Activated CD4-positive, CD25-positive, alpha-beta regulatory T cell treated with anti-CD3 and anti-CD28 coated beads, Interleukin-2, amount 50 U/mL, for 16 hours (primary cell): ENCODE data around the gene PCYT2.
"Not testable (repeated sequence)": the region's sequence is repeated elsewhere in the genome, so short reads cannot be mapped to it uniquely, and the experiment has no call there.

ENCODE experiments used
- DNase-seq: peaks from one replicate; pipeline ENCODE4 v3.0.0-alpha.2; 2020; ENCODE audit warnings: low read depth, low spot score

The PCYT2 gene

GRCh38 chr17:81927653-81928543, 16.7 kb upstream of the PCYT2 start, which contains the start of gene MAFG:
Gene MAFG, minus strand, starts transcription at chr17:81927735. Its CDS starts 4,550 bp downstream, at chr17:81923185.
- DNase-seq = peak; percentile 77

DNA sequence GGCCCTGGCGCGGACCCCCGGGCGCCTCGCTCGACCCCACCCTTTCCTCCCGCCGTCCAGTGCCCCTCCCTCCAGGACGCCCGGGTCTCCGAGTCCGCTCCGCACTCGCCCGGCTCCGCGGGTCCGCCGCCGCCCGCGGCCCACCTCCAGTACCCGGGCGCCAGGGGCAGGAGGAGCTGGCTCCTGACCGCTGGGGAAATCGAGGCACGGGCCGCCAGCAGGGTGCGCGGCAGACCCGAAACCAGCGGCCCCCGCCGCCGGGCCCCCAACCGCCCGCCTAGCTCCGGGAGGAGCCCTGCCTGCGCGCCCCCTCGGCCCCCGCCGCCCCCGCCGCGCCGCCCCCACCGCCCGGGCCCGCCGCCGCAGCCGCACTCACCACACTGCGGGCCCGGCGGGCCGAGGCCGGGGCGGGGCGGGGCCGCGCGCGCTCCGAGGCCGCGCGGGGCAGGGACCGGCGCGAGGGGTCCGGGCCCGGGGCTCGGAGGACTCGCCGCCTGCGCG, 16.0 kb upstream of the PCYT2 start:
- no peak for DNase-seq

- peak; percentile 34 for DNase-seq
Observed at GRCh38 chr17:81926451-81927151, 15.4 kb upstream of the PCYT2 start.

GRCh38 chr17:81925860-81926450, 14.8 kb upstream of the PCYT2 start:
- DNase-seq = no peak

DNA sequence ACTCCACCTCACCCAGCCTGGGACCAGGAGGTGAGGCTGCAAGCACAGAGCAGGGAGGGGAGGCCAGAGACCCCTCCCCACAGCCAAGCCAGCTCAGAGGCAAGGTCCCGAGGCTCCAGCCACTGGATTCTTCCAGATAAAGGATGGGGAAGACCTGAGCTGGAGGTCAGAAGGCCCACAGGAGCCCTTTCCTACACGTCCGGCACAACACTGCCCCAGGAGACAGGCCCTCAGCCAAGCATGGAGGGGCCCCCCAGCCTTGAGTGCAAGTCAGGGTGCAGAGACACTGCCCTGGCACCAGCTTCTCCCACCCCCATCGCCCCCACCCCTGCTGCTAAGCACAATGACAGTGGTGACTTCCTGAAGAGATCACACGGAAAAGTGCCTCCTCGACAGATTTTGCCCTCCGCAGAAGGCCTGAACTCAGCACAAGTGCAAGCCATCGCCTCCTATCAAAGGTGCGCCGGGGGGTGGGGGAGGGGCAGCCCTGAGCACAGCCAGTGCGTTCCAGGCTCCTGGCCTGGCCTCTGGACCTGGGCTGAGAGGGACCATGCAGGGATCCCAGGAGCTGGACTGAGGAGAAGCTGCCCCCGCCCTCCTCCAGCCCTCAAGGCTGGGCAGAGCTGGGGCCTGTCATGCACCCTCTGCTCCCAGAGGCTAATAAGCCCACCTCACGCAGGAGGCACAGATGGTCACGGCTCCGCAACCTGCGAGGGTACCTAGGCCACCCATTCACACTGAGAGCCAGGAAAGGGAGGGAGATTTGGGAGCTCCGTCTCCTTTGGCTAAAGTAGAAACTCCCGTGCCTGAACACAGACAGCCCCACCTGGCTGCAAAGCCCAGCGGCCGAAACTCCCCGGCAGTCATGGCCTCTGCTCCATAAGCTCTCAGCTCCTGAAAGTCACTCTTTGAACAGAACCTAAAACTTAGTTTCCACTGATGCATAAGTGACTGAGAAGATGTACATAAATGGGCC, 13.6 kb upstream of the PCYT2 start:
- DNase-seq = no peak

GRCh38 chr17:81923302-81924260, 12.4 kb upstream of the PCYT2 start:
- no peak for DNase-seq

GRCh38 chr17:81922566-81923301, 11.5 kb upstream of the PCYT2 start:
- no peak for DNase-seq

GRCh38 chr17:81921996-81922565, 10.9 kb upstream of the PCYT2 start:
- DNase-seq = no peak

GRCh38 chr17:81921537-81921862, 10.3 kb upstream of the PCYT2 start:
- DNase-seq = no peak

DNA sequence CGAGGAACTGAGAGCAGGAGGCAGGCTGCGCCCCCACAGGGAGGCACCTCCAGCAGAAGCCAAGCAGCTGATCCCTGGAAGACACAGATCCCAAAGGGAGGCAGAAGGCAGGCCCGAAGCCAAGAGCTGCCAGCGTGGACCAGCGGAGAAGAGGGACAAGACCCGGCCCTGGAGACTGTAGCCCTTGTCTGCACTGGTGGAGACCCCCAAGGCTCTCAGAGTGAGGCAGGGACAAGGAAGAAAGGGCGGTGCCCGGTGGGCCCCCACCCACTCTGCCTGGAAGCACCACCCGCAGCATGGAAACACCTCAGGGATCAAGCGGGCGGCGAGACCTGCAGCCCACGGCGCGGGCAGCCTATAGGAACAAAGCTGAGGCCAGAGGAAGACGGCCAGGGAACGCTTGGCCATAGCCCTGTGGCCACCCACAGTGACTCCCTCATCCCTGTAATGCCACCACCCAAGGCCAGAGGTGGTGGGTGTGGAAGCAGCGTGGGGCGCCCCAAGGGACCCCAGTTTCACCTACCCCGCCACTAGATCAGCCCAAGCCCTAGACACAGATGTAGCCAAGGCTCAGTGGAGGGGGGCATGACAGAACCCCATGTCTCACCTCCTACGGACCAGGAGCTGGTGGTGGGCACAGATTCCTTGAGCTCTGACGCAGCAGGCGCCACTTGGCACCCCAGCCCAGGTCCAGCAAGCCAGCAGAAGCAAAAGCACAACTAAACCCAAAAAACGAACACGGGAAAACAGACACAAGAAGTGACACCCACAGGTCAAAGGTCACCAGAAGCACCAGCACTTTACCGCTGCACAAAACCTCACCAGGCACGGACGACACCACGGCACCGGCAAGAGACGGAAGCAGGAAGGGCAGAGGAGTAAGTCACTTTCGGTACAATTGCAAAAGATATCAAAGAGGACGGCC, 9.7 kb upstream of the PCYT2 start:
- DNase-seq = no peak

- DNase-seq = no peak
Observed at GRCh38 chr17:81918832-81919545, 7.8 kb upstream of the PCYT2 start.

- not testable (repeated sequence) for DNase-seq
Observed at GRCh38 chr17:81918333-81918669, 7.1 kb upstream of the PCYT2 start.

GRCh38 chr17:81917565-81918332, 6.5 kb upstream of the PCYT2 start, which contains the start of gene SIRT7:
Gene SIRT7, minus strand, starts transcription at chr17:81918176. Its CDS starts 45 bp downstream, at chr17:81918131.
- peak; percentile 65 for DNase-seq

- no peak for DNase-seq
Observed at GRCh38 chr17:81916234-81917001, 5.2 kb upstream of the PCYT2 start.

DNA sequence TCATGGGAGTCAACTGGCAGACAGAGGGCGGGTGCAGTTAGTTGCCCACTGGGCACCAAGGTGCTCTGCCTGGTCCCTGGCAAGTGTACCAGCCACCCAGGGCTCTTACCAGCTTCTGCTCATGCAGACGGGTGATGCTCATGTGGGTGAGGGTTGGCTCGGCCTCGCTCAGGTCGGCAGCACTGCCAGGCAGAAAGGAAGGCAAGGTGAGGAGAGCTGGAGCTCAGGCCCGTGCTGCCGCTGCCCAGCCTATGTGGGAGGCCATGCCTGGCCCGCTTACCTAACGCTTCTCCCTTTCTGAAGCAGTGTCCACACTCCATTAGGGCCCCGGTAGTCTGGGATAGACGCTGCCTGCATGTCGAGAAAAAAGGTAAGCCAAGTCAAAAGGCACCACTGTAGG, 4.1 kb upstream of the PCYT2 start:
- no peak for DNase-seq
